ENCODE data around the gene ZRANB1. TPM values are rescaled to one million over a fixed set of nuclear protein-coding genes. Genes with fewer than 3 reads are reported as not detected.

Gene ZRANB1
- total RNA-seq, 1 donor from 2014 or later, result 21.8 TPM

DNA sequence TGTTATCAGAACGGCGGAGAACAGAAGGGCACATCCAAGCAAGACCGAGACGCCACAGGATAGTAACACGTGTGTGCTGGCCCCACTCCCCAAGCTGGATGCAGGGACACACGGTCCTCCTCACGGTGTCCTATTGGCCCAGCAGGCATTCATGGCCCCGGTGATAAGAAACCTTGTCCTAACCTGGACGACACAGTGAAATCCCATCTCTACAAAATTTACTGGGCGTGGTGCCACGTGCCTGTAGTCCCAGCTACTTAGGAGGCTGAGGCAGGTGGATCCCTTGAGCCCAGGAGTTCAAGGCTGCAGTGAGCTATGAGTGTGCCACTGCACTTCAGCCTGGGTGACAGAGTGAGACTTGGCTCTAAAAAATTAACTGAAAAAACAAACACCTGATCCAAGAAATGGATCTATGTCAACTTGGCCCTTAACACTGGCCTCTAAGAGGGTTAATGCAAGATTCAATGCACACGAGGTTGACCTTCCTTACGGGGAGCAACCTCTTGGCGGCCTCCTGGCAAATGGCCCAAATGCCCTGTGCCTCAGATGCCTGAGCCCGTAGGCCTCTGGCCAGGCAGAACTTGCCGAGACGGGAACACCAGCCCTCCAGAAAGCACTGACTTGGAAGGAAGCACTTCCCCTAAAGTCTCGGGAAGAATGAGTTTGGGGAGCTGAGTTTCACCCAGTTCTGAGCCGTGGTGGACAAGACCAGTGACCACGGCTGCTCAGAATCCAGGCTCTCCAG is 72.3 kb downstream of the ZRANB1 start:
- peaks cover 2% of the 10 kb centered on the region for H3K9me3 ChIP-seq (ENCODE audit: low read depth)
- Mint-ChIP-seq H3K4me3 (no peak overlapping the region), H3K27me3 (ENCODE audit: insufficient read depth, low read depth) (peaks cover under 1% of the 10 kb centered on the region), H3K36me3 (peaks cover 27% of the 10 kb centered on the region), H3K9me3 (peaks cover under 1% of the 10 kb centered on the region), H3K27ac (peak overlapping the region; percentile 0), H3K4me1 (peaks cover 37% of the 10 kb centered on the region)
- no peak overlapping the region for H3K9ac ChIP-seq
- TF ChIP-seq, protein P1, sequence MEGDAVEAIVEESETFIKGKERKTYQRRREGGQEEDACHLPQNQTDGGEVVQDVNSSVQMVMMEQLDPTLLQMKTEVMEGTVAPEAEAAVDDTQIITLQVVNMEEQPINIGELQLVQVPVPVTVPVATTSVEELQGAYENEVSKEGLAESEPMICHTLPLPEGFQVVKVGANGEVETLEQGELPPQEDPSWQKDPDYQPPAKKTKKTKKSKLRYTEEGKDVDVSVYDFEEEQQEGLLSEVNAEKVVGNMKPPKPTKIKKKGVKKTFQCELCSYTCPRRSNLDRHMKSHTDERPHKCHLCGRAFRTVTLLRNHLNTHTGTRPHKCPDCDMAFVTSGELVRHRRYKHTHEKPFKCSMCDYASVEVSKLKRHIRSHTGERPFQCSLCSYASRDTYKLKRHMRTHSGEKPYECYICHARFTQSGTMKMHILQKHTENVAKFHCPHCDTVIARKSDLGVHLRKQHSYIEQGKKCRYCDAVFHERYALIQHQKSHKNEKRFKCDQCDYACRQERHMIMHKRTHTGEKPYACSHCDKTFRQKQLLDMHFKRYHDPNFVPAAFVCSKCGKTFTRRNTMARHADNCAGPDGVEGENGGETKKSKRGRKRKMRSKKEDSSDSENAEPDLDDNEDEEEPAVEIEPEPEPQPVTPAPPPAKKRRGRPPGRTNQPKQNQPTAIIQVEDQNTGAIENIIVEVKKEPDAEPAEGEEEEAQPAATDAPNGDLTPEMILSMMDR (IDR thresholded peaks at IDR 0.05), result no peak
- TF ChIP-seq EZH2phosphoT487 (IDR thresholded peaks at IDR 0.05), result no peak
- H3K27me3 ChIP-seq, result no peaks in the 10 kb centered on the region
- peaks cover 93% of the 10 kb centered on the region for H3K79me2 ChIP-seq (ENCODE audit: low read depth)
- H3K4me3 ChIP-seq, result no peak overlapping the region
- peaks cover 20% of the 10 kb centered on the region for H3K4me1 ChIP-seq
- H4K20me1 ChIP-seq (ENCODE audit: low read depth), result peaks cover 81% of the 10 kb centered on the region
- DNase-seq (ENCODE audit: low spot score), result no peak
- peaks cover 6% of the 10 kb centered on the region for H3F3A ChIP-seq (ENCODE audit: low read depth)
- no peak overlapping the region for H3K4me2 ChIP-seq
- H3K27ac ChIP-seq, result no peak overlapping the region
- no peak overlapping the region for H2AFZ ChIP-seq (replicated peaks)
- H3K36me3 ChIP-seq, result no peaks in the 10 kb centered on the region

GRCh38 chr10:125014836-125015355 is 73.0 kb downstream of the ZRANB1 start:
- Histone ChIP-seq H3K27ac (no peak overlapping the region), H2AFZ (replicated peaks) (no peak overlapping the region), H3F3A (ENCODE audit: low read depth) (peaks cover 6% of the 10 kb centered on the region), H3K27me3 (no peaks in the 10 kb centered on the region), H3K79me2 (ENCODE audit: low read depth) (peaks cover 93% of the 10 kb centered on the region), H3K4me1 (peaks cover 13% of the 10 kb centered on the region), H3K9me3 (ENCODE audit: low read depth) (peaks cover 6% of the 10 kb centered on the region), H4K20me1 (ENCODE audit: low read depth) (peaks cover 75% of the 10 kb centered on the region), H3K4me3 (no peak overlapping the region), H3K4me2 (no peak overlapping the region), H3K9ac (no peak overlapping the region), H3K36me3 (no peaks in the 10 kb centered on the region)
- DNase-seq (ENCODE audit: low spot score), result no peak
- H3K27me3 Mint-ChIP-seq (ENCODE audit: insufficient read depth, low read depth), result no peaks in the 10 kb centered on the region
- TF ChIP-seq EZH2 (IDR thresholded peaks at IDR 0.05), result no peak
- TF ChIP-seq, protein P1 (IDR thresholded peaks at IDR 0.05), result no peak
- no peak for TF ChIP-seq EZH2phosphoT487 (IDR thresholded peaks at IDR 0.05)
- peaks cover 6% of the 10 kb centered on the region for H3K9me3 Mint-ChIP-seq
- no peak overlapping the region for H3K27ac Mint-ChIP-seq
- H3K4me3 Mint-ChIP-seq, result no peak overlapping the region
- H3K36me3 Mint-ChIP-seq, result peaks cover 33% of the 10 kb centered on the region
- H3K4me1 Mint-ChIP-seq, result peaks cover 31% of the 10 kb centered on the region

GRCh38 chr10:125015356-125015944 is 73.5 kb downstream of the ZRANB1 start:
- Histone ChIP-seq H3F3A (ENCODE audit: low read depth) (peaks cover 2% of the 10 kb centered on the region), H3K9me3 (ENCODE audit: low read depth) (peaks cover 6% of the 10 kb centered on the region), H2AFZ (replicated peaks) (no peak overlapping the region), H3K36me3 (no peaks in the 10 kb centered on the region), H3K27ac (no peak overlapping the region), H3K4me1 (peaks cover 9% of the 10 kb centered on the region), H3K9ac (no peak overlapping the region), H3K4me3 (no peak overlapping the region), H4K20me1 (ENCODE audit: low read depth) (peaks cover 69% of the 10 kb centered on the region), H3K4me2 (no peak overlapping the region), H3K27me3 (no peaks in the 10 kb centered on the region), H3K79me2 (ENCODE audit: low read depth) (peaks cover 93% of the 10 kb centered on the region)
- no peak for DNase-seq (ENCODE audit: low spot score)
- peaks cover 11% of the 10 kb centered on the region for H3K9me3 Mint-ChIP-seq
- H3K27me3 Mint-ChIP-seq (ENCODE audit: insufficient read depth, low read depth), result no peaks in the 10 kb centered on the region
- H3K27ac Mint-ChIP-seq, result no peak overlapping the region
- H3K4me3 Mint-ChIP-seq, result no peak overlapping the region
- peaks cover 26% of the 10 kb centered on the region for H3K4me1 Mint-ChIP-seq
- TF ChIP-seq, protein P1 (IDR thresholded peaks at IDR 0.05), result no peak
- TF ChIP-seq EZH2phosphoT487 (IDR thresholded peaks at IDR 0.05) (no peak), EZH2 (IDR thresholded peaks at IDR 0.05) (no peak)
- peaks cover 34% of the 10 kb centered on the region for H3K36me3 Mint-ChIP-seq

Measured in neural progenitor cell (in vitro differentiated cells).